Activated naive CD4-positive, alpha-beta T cell (primary cell): ENCODE results near the gene CLMP.
A peak's percentile ranks its signal among the peaks of the same experiment; 100 is the strongest.

Source experiments
- DNase-seq, 4 experiments: peaks; one replicate each; lab custom pipeline; 2025; lab: John Stamatoyannopoulos, UW

CLMP gene

GRCh38 chr11:123195188-123196059 lies at the start of gene CLMP:
TSS of gene CLMP (minus strand) at chr11:123195248. CDS start at chr11:123194940, 308 bp downstream.
- no peak for DNase-seq

- DNase-seq, result no peak
These were observed 47.0 kb upstream of the CLMP start for GRCh38 chr11:123241874-123242543.

- DNase-seq, result no peak
These were observed 46.2 kb upstream of the CLMP start for GRCh38 chr11:123241294-123241693.

- no peak for DNase-seq
These were observed 44.4 kb upstream of the CLMP start for GRCh38 chr11:123239191-123240150.

- DNase-seq, result no peak
These were observed 43.2 kb upstream of the CLMP start for GRCh38 chr11:123238297-123238696.

GRCh38 chr11:123236879-123237278 lies 41.8 kb upstream of the CLMP start:
- DNase-seq, result no peak

- no peak for DNase-seq
These were observed 40.7 kb upstream of the CLMP start for GRCh38 chr11:123235656-123236261.

GRCh38 chr11:123235117-123235655 lies 40.1 kb upstream of the CLMP start:
- peak in 3 of 4 experiments; percentile 7 to 28 (median 23) for DNase-seq

GRCh38 chr11:123233975-123234334 lies 38.9 kb upstream of the CLMP start:
- DNase-seq, result no peak

GRCh38 chr11:123233280-123233974 lies 38.4 kb upstream of the CLMP start:
- no peak for DNase-seq

- no peak for DNase-seq
These were observed 36.7 kb upstream of the CLMP start for GRCh38 chr11:123231777-123232176.

- no peak for DNase-seq
These were observed 36.2 kb upstream of the CLMP start for GRCh38 chr11:123231256-123231655.

GRCh38 chr11:123230346-123230745 lies 35.3 kb upstream of the CLMP start:
- no peak for DNase-seq

GRCh38 chr11:123228496-123229163 lies 33.6 kb upstream of the CLMP start:
- no peak for DNase-seq

GRCh38 chr11:123227763-123228495 lies 32.9 kb upstream of the CLMP start:
- no peak for DNase-seq

- DNase-seq, result no peak
These were observed 26.5 kb upstream of the CLMP start for GRCh38 chr11:123221584-123221983.

GRCh38 chr11:123221096-123221561 lies 26.1 kb upstream of the CLMP start:
- DNase-seq, result no peak

- DNase-seq, result no peak
These were observed 24.1 kb upstream of the CLMP start for GRCh38 chr11:123219066-123219690.

GRCh38 chr11:123218451-123218850 lies 23.4 kb upstream of the CLMP start:
- no peak for DNase-seq
